Left ventricle myocardium inferior (tissue), 1 donor: Measurements from ENCODE around the gene SH2B2. TPM values are rescaled to one million over a fixed set of nuclear protein-coding genes. Genes with fewer than 3 reads are reported as not detected.
"Not testable (repeated sequence)": the region's sequence is repeated elsewhere in the genome, so short reads cannot be mapped to it uniquely, and the experiment has no call there.

Source experiments
- DNase-seq: peaks from one replicate; pipeline ENCODE4 v3.0.0-alpha.2; 2020
- H3K27ac ChIP-seq: fragments of 200-600 bp; replicated peaks from 2 replicates; pipeline ENCODE4 v1.8.0; 2021
- H3K27me3 ChIP-seq: fragments of 200-600 bp; 2 replicates; pipeline ENCODE4 v1.8.0; 2021; ENCODE audit warnings: low read depth
- H3K36me3 ChIP-seq: fragments of 200-600 bp; 2 replicates; pipeline ENCODE4 v1.8.0; 2021
- H3K4me1 ChIP-seq: fragments of 200-600 bp; 2 replicates; pipeline ENCODE4 v1.8.0; 2021
- H3K4me3 ChIP-seq: fragments of 200-600 bp; 2 replicates; pipeline ENCODE4 v1.8.0; 2021; ENCODE audit warnings: mild to moderate bottlenecking, moderate library complexity
- H3K9me3 ChIP-seq: fragments of 200-600 bp; replicated peaks from 2 replicates; pipeline ENCODE4 v1.8.0; 2021
- intact Hi-C: fragments of 100-400 bp; cut with micrococcal nuclease; formaldehyde crosslinking; loops from one replicate; pipeline ENCODE4 v1.11.0; 2022
- total RNA-seq: library from RNA; stranded (reverse); fragmentation: NEBNext Ultra II Directional; extraction: Animal tissue kit (Norgen Biotek cat#: 25700); gene quantifications from one replicate; pipeline ENCODE4 v1.2.1, GENCODE V29; 2021
- TF ChIP-seq, protein P1 (sequence below): fragments of 200-600 bp; IDR thresholded peaks from 2 replicates; pipeline ENCODE4 v1.8.0; 2021; ENCODE audit warnings: antibody characterized with exemption, mild to moderate bottlenecking, borderline replicate concordance
- donor health status: DM: no; HTN: yes; CAD: no; lungs with severe emphysema.

SH2B2 gene
- total RNA-seq, 1 donor from 2014 or later, result 1.0 TPM

DNA sequence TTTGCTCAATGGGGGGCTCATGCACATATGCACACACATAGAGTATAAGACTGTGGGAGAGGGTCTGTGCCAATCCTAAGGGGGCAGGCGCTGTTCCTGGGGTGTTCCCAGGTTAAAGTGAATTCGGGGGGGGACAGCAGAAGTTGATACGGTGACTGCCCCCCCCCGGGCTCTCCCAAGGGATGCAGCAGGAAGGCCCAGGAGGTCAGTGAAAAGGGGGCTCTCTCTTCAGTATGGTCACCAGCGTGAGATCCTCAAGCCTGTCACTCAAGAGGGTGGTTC is 37.2 kb downstream of the SH2B2 start:
- DNase-seq, result no peak
- no peaks in the 10 kb centered on the region for H3K9me3 ChIP-seq
- TF ChIP-seq, protein P1, sequence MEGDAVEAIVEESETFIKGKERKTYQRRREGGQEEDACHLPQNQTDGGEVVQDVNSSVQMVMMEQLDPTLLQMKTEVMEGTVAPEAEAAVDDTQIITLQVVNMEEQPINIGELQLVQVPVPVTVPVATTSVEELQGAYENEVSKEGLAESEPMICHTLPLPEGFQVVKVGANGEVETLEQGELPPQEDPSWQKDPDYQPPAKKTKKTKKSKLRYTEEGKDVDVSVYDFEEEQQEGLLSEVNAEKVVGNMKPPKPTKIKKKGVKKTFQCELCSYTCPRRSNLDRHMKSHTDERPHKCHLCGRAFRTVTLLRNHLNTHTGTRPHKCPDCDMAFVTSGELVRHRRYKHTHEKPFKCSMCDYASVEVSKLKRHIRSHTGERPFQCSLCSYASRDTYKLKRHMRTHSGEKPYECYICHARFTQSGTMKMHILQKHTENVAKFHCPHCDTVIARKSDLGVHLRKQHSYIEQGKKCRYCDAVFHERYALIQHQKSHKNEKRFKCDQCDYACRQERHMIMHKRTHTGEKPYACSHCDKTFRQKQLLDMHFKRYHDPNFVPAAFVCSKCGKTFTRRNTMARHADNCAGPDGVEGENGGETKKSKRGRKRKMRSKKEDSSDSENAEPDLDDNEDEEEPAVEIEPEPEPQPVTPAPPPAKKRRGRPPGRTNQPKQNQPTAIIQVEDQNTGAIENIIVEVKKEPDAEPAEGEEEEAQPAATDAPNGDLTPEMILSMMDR, result no peak
- H3K4me3 ChIP-seq, result no peak overlapping the region
- no peaks in the 10 kb centered on the region for H3K36me3 ChIP-seq
- intact Hi-C loops, result no loop called here
- peaks cover 70% of the 10 kb centered on the region for H3K27me3 ChIP-seq
- peaks cover 4% of the 10 kb centered on the region for H3K4me1 ChIP-seq
- no peak overlapping the region for H3K27ac ChIP-seq

GRCh38 chr7:102325106-102325505 is 38.4 kb downstream of the SH2B2 start:
- H3K36me3 ChIP-seq, H3K9me3 ChIP-seq, H3K27ac ChIP-seq, H3K4me3 ChIP-seq, intact Hi-C loops, H3K4me1 ChIP-seq, DNase-seq: not testable (repeated sequence)
- peaks cover 68% of the 10 kb centered on the region for H3K27me3 ChIP-seq

DNA sequence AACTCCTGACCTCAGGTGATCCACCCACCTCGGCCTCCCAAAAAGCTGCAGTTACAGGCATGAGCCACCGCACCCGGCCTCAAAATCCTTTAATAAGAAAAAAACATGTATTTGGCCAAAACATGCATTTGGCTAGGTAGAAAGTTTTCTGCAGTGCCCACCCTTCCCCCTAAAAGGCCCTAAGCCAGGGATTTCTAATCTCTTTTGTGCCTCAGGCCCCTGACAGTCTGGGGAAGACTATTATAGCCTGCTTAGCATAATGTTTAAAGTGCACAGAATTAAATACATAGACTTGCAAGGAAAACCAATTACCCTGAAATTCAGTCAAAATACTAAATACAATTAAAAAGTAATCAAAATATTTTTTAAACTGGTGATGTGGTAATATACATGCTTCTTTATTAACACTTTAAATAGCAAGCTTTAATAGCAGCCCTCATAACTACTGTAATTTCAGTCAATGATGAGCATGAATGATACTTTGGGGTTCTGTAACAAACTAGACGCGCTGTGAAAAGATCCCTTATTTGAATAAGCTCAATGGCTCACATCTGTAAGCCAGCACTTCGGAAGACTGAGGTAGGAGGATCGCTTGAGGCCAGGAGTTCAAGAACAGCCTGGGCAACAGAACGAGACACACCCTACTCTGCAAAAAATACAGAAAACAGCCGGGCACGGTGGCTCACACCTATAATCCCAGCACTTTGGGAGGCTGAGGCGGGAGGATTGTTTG is 39.7 kb downstream of the SH2B2 start:
- TF ChIP-seq, protein P1, result no peak
- intact Hi-C loops, result no loop called here
- no peaks in the 10 kb centered on the region for H3K36me3 ChIP-seq
- H3K27me3 ChIP-seq, result peaks cover 58% of the 10 kb centered on the region
- H3K4me3 ChIP-seq, result no peak overlapping the region
- peaks cover 4% of the 10 kb centered on the region for H3K4me1 ChIP-seq
- H3K9me3 ChIP-seq, result no peaks in the 10 kb centered on the region
- H3K27ac ChIP-seq, result no peak overlapping the region
- no peak for DNase-seq

DNA sequence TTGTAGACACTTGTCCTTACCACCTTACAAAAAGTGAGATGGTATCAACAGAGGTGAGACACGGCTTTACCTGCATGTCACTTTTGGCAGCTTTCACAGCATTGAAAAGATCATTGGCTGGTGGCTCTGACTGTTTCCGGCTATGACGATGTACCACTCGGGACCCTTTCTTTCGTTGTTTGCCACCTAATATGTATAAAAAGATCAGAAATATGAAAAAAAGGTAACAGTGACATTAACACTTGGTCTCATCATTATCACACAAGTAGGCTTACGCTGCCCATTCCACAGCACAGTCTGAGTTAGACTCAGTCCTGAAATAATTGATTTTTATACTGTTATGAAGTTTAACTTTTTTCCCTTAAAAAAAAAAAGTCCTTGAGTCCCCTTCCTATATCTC is 40.5 kb downstream of the SH2B2 start:
- H3K9me3 ChIP-seq, H3K36me3 ChIP-seq, H3K4me1 ChIP-seq, H3K4me3 ChIP-seq, H3K27ac ChIP-seq, intact Hi-C loops, DNase-seq: not testable (repeated sequence)
- peaks cover 50% of the 10 kb centered on the region for H3K27me3 ChIP-seq

- DNase-seq, intact Hi-C loops, H3K4me3 ChIP-seq, H3K36me3 ChIP-seq, H3K9me3 ChIP-seq, H3K27ac ChIP-seq, H3K4me1 ChIP-seq: not testable (repeated sequence)
- H3K27me3 ChIP-seq, result peaks cover 45% of the 10 kb centered on the region
Measured at GRCh38 chr7:102328863-102329262, 42.2 kb downstream of the SH2B2 start.

GRCh38 chr7:102329366-102329765 is 42.7 kb downstream of the SH2B2 start:
- H3K4me1 ChIP-seq, DNase-seq, H3K36me3 ChIP-seq, H3K9me3 ChIP-seq, H3K4me3 ChIP-seq, intact Hi-C loops, H3K27ac ChIP-seq: not testable (repeated sequence)
- peaks cover 40% of the 10 kb centered on the region for H3K27me3 ChIP-seq

- intact Hi-C loops, H3K4me3 ChIP-seq, H3K9me3 ChIP-seq, H3K4me1 ChIP-seq, H3K36me3 ChIP-seq, DNase-seq, H3K27ac ChIP-seq: not testable (repeated sequence)
- H3K27me3 ChIP-seq, result peaks cover 25% of the 10 kb centered on the region
Measured at GRCh38 chr7:102330666-102331460, 44.2 kb downstream of the SH2B2 start.

DNA sequence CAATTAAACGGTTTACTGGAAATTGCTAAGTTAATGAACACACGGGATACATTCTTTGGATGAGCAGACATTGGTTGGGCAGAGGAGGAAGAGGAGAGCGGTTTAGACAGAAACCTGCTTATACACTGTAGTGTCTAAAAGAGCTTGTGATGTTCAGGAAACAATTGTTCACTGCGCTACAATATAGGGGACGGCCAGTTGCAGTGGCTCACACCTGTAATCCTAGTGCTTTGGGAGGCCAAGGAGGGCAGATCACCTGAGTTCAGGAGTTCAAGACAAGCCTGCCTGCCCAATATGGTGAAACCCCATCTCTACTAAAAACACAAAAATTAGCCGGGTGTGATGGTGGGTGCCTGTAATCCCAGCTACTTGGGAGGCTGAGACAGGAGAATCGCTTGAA is 48.9 kb downstream of the SH2B2 start:
- H3K4me1 ChIP-seq, intact Hi-C loops, H3K4me3 ChIP-seq, H3K9me3 ChIP-seq, H3K27ac ChIP-seq, H3K36me3 ChIP-seq, DNase-seq: not testable (repeated sequence)
- peaks cover 12% of the 10 kb centered on the region for H3K27me3 ChIP-seq

DNA sequence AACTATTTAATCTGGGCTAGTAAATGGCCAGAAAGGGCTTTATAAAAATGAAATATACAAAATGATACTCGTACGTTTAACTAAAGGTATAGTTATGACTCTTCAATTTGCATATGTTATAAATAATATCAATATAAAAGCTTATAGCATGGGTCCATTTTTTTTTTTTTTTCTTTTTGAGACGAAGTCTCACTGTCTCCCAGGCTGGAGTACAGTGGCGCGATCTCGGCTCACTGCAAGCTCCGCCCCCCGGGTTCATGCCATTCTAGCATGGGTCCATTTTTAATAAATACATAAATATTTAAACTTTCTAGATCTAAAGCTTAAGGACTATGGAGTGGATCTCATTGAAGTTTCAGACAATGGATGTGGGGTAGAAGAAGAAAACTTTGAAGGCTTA is 50.3 kb downstream of the SH2B2 start:
- H3K9me3 ChIP-seq, H3K27ac ChIP-seq, DNase-seq, H3K4me3 ChIP-seq, H3K4me1 ChIP-seq, intact Hi-C loops, H3K36me3 ChIP-seq: not testable (repeated sequence)
- peaks cover 12% of the 10 kb centered on the region for H3K27me3 ChIP-seq

DNA sequence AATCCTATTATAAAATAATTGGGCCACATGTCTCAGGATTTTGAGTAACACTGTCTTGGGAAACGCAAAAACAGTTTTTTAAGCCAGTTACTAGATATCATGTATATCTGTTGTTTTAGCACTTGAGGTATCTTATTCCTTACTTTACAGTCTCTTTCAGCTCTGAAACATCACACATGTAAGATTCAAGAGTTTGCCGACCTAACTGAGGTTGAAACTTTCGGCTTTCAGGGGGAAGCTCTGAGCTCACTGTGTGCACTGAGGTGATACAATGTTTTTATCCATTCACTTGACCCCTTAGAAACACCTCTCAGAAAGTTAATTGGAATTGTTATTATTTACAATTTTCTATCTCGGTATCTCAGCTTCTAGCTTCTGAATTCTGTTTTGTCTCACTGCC is 50.8 kb downstream of the SH2B2 start:
- intact Hi-C loops, H3K4me1 ChIP-seq, H3K27ac ChIP-seq, DNase-seq, H3K4me3 ChIP-seq, H3K36me3 ChIP-seq, H3K9me3 ChIP-seq: not testable (repeated sequence)
- peaks cover 12% of the 10 kb centered on the region for H3K27me3 ChIP-seq

DNA sequence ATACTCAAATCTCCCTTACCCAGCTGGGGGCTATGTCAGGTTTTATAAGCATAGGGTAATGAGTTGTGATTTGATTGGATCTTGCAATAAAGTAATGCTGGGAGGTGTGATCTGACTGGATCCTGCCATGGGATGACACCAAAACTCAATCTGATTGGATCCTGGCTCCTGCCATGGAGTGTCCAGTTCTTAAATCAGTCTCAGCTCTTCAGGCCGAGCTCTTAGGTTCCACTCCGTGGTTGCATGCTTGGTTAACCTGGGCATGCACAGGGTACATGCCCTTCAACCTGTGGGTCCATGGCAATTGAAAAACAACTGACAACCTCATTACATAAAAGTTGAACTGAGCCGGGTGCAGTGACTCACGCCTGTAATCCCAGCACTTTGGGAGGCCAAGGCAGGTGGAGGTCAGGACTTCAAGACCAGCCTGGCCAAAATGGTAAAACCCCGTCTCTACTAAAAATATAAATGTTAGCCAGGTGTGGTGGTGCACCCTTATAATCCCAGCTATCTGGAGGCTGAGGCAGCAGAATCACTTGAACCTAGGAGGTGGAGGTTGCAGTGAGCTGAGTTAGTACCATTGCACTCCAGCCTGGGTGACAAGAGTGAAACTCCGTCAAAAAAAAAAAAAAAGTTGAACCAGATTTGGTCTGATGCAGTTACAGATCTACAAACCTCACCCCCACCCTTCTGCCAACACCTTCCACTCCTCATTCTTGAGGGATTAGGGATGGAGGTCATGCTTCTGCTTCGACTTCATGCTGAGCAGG is 54.1 kb downstream of the SH2B2 start:
- H3K4me3 ChIP-seq, intact Hi-C loops, H3K27ac ChIP-seq, H3K27me3 ChIP-seq, DNase-seq, H3K36me3 ChIP-seq, H3K9me3 ChIP-seq, H3K4me1 ChIP-seq: not testable (repeated sequence)
